Panc1 (cell line): Measurements from ENCODE around the gene CTNNA1. TPM values are rescaled to one million over a fixed set of nuclear protein-coding genes. Genes with fewer than 3 reads are reported as not detected.

Experiments used
- ATAC-seq: fragments of 200-7000 bp; cut with Tn5 transposase; 2 replicates; pipeline ENCODE4 v1.9.1; 2020; ENCODE audit warnings: mild to moderate bottlenecking, moderate library complexity
- BruUV-seq: library from RNA; stranded (reverse); fragments of 400-500 nt; replicated peaks from 2 replicates; lab custom pipeline; 2021; lab: Mats Ljungman, UMichigan
- CTCF ChIA-PET: fragments of 300-600 bp; sonication (Branson Sonifier 250); formaldehyde crosslinking; loops from one replicate; lab custom pipeline; 2022; ENCODE audit warnings: antibody characterized with exemption; lab: Charles Lee
- POLR2A ChIA-PET: fragments of 300-600 bp; sonication (Branson Sonifier 250); formaldehyde crosslinking; loops from one replicate; lab custom pipeline; 2022; ENCODE audit warnings: antibody characterized with exemption; lab: Charles Lee
- DNase-seq: peaks from one replicate; pipeline ENCODE4 v3.0.0-alpha.2; 2010; ENCODE audit warnings: low read depth, low spot score
- H3K27ac ChIP-seq: 2 replicates; pipeline ENCODE4 v1.5.1; 2011; ENCODE audit warnings: mild to moderate bottlenecking, low read length, inconsistent platforms
- H3K27me3 ChIP-seq: fragments of 200-500 bp; sonication (Bioruptor generic); 2 replicates; pipeline ENCODE4 v1.6.0; 2014; ENCODE audit warnings: low read length, inconsistent platforms; ENCODE audit not compliant: control insufficient read depth, insufficient read depth
- H3K36me3 ChIP-seq: fragments of 200-500 bp; sonication (Bioruptor generic); 2 replicates; pipeline ENCODE4 v1.5.1; 2014; ENCODE audit warnings: inconsistent platforms, mild to moderate bottlenecking, low read length, moderate library complexity; ENCODE audit not compliant: control insufficient read depth, insufficient read depth
- H3K4me1 ChIP-seq: 2 replicates; pipeline ENCODE4 v1.5.1; 2011; ENCODE audit warnings: inconsistent platforms, mild to moderate bottlenecking, low read length, moderate library complexity; ENCODE audit not compliant: control insufficient read depth, insufficient read depth
- H3K4me3 ChIP-seq, 2 experiments: 2 replicates each; pipeline ENCODE4 v1.5.1; 2011 to 2012; ENCODE audit warnings: low read depth in 2 of 2, low read length in 2 of 2, mild to moderate bottlenecking in 2 of 2, inconsistent platforms in 1 of 2, moderate library complexity in 1 of 2
- H3K9me3 ChIP-seq: fragments of 200-500 bp; sonication (Bioruptor generic); 2 replicates; pipeline ENCODE4 v1.5.1; 2014; ENCODE audit warnings: low read depth, mild to moderate bottlenecking, inconsistent platforms, low read length, moderate library complexity; ENCODE audit not compliant: control insufficient read depth, insufficient read depth
- CTCF ChIP-seq: fragments of 450-650 bp; IDR thresholded peaks from 2 replicates; pipeline ENCODE4 v1.5.1; 2017; ENCODE audit warnings: mild to moderate bottlenecking
- POLR2AphosphoS5 ChIP-seq: IDR thresholded peaks from 2 replicates; pipeline ENCODE4 v1.6.1; 2012; ENCODE audit warnings: mild to moderate bottlenecking, low read depth, low read length, moderate library complexity
- REST ChIP-seq, 2 experiments: IDR thresholded peaks; 2 replicates each; pipeline ENCODE4 v1.6.1; 2011 to 2012; ENCODE audit warnings: low read depth in 2 of 2, control low read depth in 1 of 2, low read length in 1 of 2, mild to moderate bottlenecking in 1 of 2, moderate library complexity in 1 of 2; ENCODE audit not compliant: insufficient read depth in 1 of 2
- SIN3A ChIP-seq: IDR thresholded peaks from 2 replicates; pipeline ENCODE4 v1.6.1; 2012; ENCODE audit warnings: low read depth, mild to moderate bottlenecking, low read length, moderate library complexity, borderline replicate concordance; ENCODE audit not compliant: insufficient read depth
- TCF7L2 ChIP-seq: IDR thresholded peaks from 2 replicates; pipeline ENCODE4 v1.6.1; 2011; ENCODE audit warnings: mild to moderate bottlenecking, low read depth, low read length, inconsistent platforms
- in situ Hi-C: cut with HindIII; loops from 2 replicates; pipeline ENCODE4 v1.10.0; 2016; ENCODE audit warnings: low sequenced_read_pairs, low pct_unique_long_range_greater_than_20kb
- intact Hi-C: fragments of 100-400 bp; cut with micrococcal nuclease; formaldehyde crosslinking; loops from one replicate; pipeline ENCODE4 v1.10.0; 2022; ENCODE audit not compliant: unreplicated experiment
- total RNA-seq: library from RNA; stranded (reverse); gene quantifications from one replicate; pipeline ENCODE4 v1.2.1, GENCODE V29; 2021; ENCODE audit not compliant: unreplicated experiment

Gene CTNNA1
- total RNA-seq, 1 experiment from 2014 or later, result 298 TPM

- TF ChIP-seq SIN3A, result no peak
- no peak for TF ChIP-seq CTCF
- no peak for TF ChIP-seq REST (IDR thresholded peaks at IDR 0.05; ENCODE audit: insufficient read depth in 1 of 2, low read depth in 2 of 2, low read length in 1 of 2)
- no peak for TF ChIP-seq TCF7L2
- no peak for TF ChIP-seq POLR2AphosphoS5
- Histone ChIP-seq H3K9me3 (no peaks in the 10 kb centered on the region), H3K27ac (no peak overlapping the region), H3K27me3 (no peaks in the 10 kb centered on the region), H3K4me3 (no peak overlapping the region), H3K4me1 (no peaks in the 10 kb centered on the region), H3K36me3 (no peaks in the 10 kb centered on the region)
- in situ Hi-C loops, result no loop called here
- CTCF ChIA-PET, result interaction anchor here (0.6 kb wide), 1 partner anchor 376 kb away, joined by 3 read pairs; no protein-coding TSS in a partner anchor
- ATAC-seq (no peak), DNase-seq (no peak)
- BruUV-seq, result no TSS peak
- POLR2A ChIA-PET, result no interaction called here
- intact Hi-C loops, result no loop called here
These were observed 193.8 kb downstream of the CTNNA1 start for GRCh38 chr5:138946831-138947560.

- no peaks in the 10 kb centered on the region for H3K27me3 ChIP-seq
- H3K4me3 ChIP-seq, result no peak overlapping the region
- intact Hi-C loops, result no loop called here
- no peak for DNase-seq
- BruUV-seq, result no TSS peak
- no peak for TF ChIP-seq POLR2AphosphoS5
- in situ Hi-C loops, result no loop called here
- POLR2A ChIA-PET, result no interaction called here
- H3K4me1 ChIP-seq, result no peaks in the 10 kb centered on the region
- no peaks in the 10 kb centered on the region for H3K36me3 ChIP-seq
- H3K27ac ChIP-seq, result no peak overlapping the region
- CTCF ChIA-PET, result no interaction called here
- ATAC-seq, result no peak
- H3K9me3 ChIP-seq, result no peaks in the 10 kb centered on the region
These were observed 194.6 kb downstream of the CTNNA1 start for GRCh38 chr5:138947780-138948179.

- ATAC-seq (no peak), DNase-seq (no peak)
- Histone ChIP-seq H3K9me3 (no peaks in the 10 kb centered on the region), H3K4me3 (no peak overlapping the region), H3K27me3 (no peaks in the 10 kb centered on the region), H3K27ac (no peak overlapping the region), H3K36me3 (no peaks in the 10 kb centered on the region), H3K4me1 (no peaks in the 10 kb centered on the region)
- in situ Hi-C loops, result no loop called here
- TF ChIP-seq TCF7L2, result no peak
- no peak for TF ChIP-seq CTCF
- TF ChIP-seq REST (IDR thresholded peaks at IDR 0.05; ENCODE audit: insufficient read depth in 1 of 2, low read depth in 2 of 2, low read length in 1 of 2), result no peak
- TF ChIP-seq SIN3A, result no peak
- no TSS peak for BruUV-seq
- ChIA-PET CTCF (no interaction called here), POLR2A (no interaction called here)
- intact Hi-C loops, result no loop called here
These were observed 195.4 kb downstream of the CTNNA1 start for GRCh38 chr5:138948471-138949222.
